Ovary (tissue), 9 donors: ENCODE data around the gene GGPS1. TPM values are rescaled to one million over a fixed set of nuclear protein-coding genes. Genes with fewer than 3 reads are reported as not detected.

Source experiments
- DNase-seq, 5 donors: peaks; one replicate each; pipeline ENCODE4 v3.0.0-alpha.2; 2019 to 2020
- H3K27ac ChIP-seq, 2 donors: fragments of 200-600 bp; one replicate each; pipeline versions ENCODE4 v1.5.1 to v1.8.0; 2019 to 2022
- H3K27me3 ChIP-seq: fragments of 200-600 bp; one replicate; pipeline ENCODE4 v1.8.0; 2022
- H3K36me3 ChIP-seq: fragments of 200-600 bp; sonication (generic); one replicate; pipeline ENCODE4 v1.5.1; 2019
- H3K4me1 ChIP-seq: one replicate; pipeline ENCODE4 v1.8.1; 2013; ENCODE audit warnings: mild to moderate bottlenecking, moderate library complexity; ENCODE audit not compliant: insufficient read depth
- H3K4me3 ChIP-seq: fragments of 200-600 bp; sonication (generic); one replicate; pipeline ENCODE4 v1.5.1; 2017
- H3K9me3 ChIP-seq, 2 donors: fragments of 200-600 bp in 1 of 2; sonication (generic) in 1 of 2; one replicate each; pipeline versions ENCODE4 v1.5.1 to v1.8.1; 2013 to 2019; ENCODE audit warnings: mild to moderate bottlenecking in 1 of 2, moderate library complexity in 1 of 2
- EP300 ChIP-seq: sonication (generic); formaldehyde crosslinking; IDR thresholded peaks from one replicate; pipeline ENCODE4 v1.6.1; 2017; ENCODE audit warnings: antibody characterized with exemption
- POLR2A ChIP-seq: fragments of 450-650 bp; IDR thresholded peaks from one replicate; pipeline ENCODE4 v1.6.1; 2017; ENCODE audit warnings: antibody characterized with exemption, mild to moderate bottlenecking, moderate library complexity
- WGBS, 3 donors: extraction: QIAGEN DNeasy Blood & Tissue Kit in 1 of 3; methylation state at CpG; one replicate each; pipeline versions ENCODE4 v1.1.5 to v1.1.7; 2013 to 2017; 5-methylcytosine and 5-hydroxymethylcytosine counted together
- intact Hi-C, 4 donors: fragments of 100-400 bp; cut with DNase I; formaldehyde crosslinking; loops; one replicate each; pipeline versions ENCODE4 v1.11.0 to v1.15.1; 2022 to 2023
- polyA plus RNA-seq, 2 donors: library from polyadenylated mRNA; stranded (reverse); fragments of 200-250 nt in 1 of 2; fragments of 350-450 nt in 1 of 2; fragmentation: Illumina TruSeq in 1 of 2; extraction: RNeasy Lipid Tissue Mini Kit (QIAGEN cat#74804) in 1 of 2; gene quantifications; one replicate each; pipeline ENCODE4 v1.2.3, GENCODE V29; 2013 to 2014
- total RNA-seq, 7 donors: library from RNA; depleted of rRNA in 2 of 7; stranded (reverse); fragments of >200 nt in 2 of 7; fragmentation: NEBNext Ultra II Directional in 3 of 7; extraction: Animal tissue kit (Norgen Biotek cat#: 25700) in 3 of 7; gene quantifications; one replicate each; pipeline versions ENCODE4 v1.1.0 to v1.2.4, GENCODE V29; 2016 to 2023
- TF ChIP-seq, protein P1 (sequence below), 3 donors: fragments of 450-650 bp in 2 of 3; fragments of 200-600 bp in 1 of 3; IDR thresholded peaks; one replicate each; pipeline versions ENCODE4 v1.5.1 to v1.8.0; 2016 to 2022; ENCODE audit warnings: antibody characterized with exemption in 3 of 3, mild to moderate bottlenecking in 1 of 3
- donor health status: DM: no; HTN: no; CAD: no; lungs with moderate emphysema.
- donor health status: DM: no; HTN: no; CAD: no.
- donor health status: Bipolar disorder and iron deficiency.
- donor health status: DM: yes; HTN: yes; CAD: no.
- donor health status: DM: no; HTN: no; CAD: no.
- donor health status: DM: yes; HTN: yes; CAD: no.

The GGPS1 gene
- total and polyA plus RNA-seq, 9 donors: 15.3 to 42.4 (median 31.7) TPM

DNA sequence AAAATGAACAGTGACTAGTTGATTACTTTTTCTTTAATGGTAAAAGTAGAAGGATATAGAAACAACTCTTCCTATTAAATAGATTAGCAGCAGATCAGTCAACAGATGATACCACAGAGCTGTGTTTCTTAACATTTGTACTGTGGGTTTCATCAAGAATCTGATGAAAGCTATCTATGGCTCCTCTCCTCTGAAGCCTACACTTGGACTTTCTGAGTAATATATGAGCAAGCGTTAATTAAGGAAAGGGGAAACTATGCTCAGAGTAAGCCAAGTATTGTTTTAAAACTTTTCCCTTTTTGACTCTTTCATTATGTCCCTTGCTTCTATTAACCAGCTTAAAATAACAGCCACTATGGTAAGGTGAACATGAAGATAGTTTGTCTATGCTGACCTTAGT, 11.2 kb upstream of the GGPS1 start:
- 51 to 70% (median 57%) methylated on average over 1 of the region's 1 CpG for WGBS, 3 donors
- Histone ChIP-seq H3K9me3 (no peaks in the 10 kb centered on the region), H3K27ac (no peak overlapping the region), H3K27me3 (no peaks in the 10 kb centered on the region), H3K4me3 (no peak overlapping the region), H3K36me3 (no peaks in the 10 kb centered on the region), H3K4me1 (peaks cover 3% of the 10 kb centered on the region)
- no peak for DNase-seq
- intact Hi-C loops: no loop called here
- TF ChIP-seq POLR2A: no peak
- TF ChIP-seq EP300: no peak
- TF ChIP-seq, protein P1, sequence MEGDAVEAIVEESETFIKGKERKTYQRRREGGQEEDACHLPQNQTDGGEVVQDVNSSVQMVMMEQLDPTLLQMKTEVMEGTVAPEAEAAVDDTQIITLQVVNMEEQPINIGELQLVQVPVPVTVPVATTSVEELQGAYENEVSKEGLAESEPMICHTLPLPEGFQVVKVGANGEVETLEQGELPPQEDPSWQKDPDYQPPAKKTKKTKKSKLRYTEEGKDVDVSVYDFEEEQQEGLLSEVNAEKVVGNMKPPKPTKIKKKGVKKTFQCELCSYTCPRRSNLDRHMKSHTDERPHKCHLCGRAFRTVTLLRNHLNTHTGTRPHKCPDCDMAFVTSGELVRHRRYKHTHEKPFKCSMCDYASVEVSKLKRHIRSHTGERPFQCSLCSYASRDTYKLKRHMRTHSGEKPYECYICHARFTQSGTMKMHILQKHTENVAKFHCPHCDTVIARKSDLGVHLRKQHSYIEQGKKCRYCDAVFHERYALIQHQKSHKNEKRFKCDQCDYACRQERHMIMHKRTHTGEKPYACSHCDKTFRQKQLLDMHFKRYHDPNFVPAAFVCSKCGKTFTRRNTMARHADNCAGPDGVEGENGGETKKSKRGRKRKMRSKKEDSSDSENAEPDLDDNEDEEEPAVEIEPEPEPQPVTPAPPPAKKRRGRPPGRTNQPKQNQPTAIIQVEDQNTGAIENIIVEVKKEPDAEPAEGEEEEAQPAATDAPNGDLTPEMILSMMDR (IDR thresholded peaks at IDR 0.05): no peak

DNA sequence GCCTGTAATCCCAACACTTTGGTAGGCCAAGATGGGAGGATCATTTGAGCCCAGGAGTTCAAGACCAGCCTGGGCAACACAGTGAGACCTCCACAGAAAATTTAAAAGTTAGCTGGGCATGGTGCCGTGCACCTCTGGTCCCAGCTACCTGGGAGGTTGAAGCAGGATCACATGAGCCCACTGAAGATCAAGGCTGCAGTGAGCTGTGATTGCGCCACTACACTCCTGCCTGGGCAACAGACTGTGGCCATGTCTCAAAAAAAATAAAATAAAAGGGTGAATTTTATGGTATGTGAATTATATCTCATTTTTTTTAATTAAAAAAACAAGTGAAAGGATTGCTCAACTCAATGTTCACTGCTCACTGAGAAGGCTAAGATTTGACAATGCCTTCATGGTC, 9.1 kb upstream of the GGPS1 start:
- no peak for DNase-seq
- no peak for TF ChIP-seq EP300
- TF ChIP-seq, protein P1 (IDR thresholded peaks at IDR 0.05): no peak
- 95 to 98% (median 97%) methylated on average over 2 of the region's 2 CpGs for WGBS, 3 donors
- intact Hi-C loops: no loop called here
- no peaks in the 10 kb centered on the region for H3K27me3 ChIP-seq
- no peak overlapping the region for H3K27ac ChIP-seq
- no peaks in the 10 kb centered on the region for H3K9me3 ChIP-seq
- H3K4me1 ChIP-seq: peaks cover 6% of the 10 kb centered on the region
- H3K4me3 ChIP-seq: no peak overlapping the region
- no peaks in the 10 kb centered on the region for H3K36me3 ChIP-seq

DNA sequence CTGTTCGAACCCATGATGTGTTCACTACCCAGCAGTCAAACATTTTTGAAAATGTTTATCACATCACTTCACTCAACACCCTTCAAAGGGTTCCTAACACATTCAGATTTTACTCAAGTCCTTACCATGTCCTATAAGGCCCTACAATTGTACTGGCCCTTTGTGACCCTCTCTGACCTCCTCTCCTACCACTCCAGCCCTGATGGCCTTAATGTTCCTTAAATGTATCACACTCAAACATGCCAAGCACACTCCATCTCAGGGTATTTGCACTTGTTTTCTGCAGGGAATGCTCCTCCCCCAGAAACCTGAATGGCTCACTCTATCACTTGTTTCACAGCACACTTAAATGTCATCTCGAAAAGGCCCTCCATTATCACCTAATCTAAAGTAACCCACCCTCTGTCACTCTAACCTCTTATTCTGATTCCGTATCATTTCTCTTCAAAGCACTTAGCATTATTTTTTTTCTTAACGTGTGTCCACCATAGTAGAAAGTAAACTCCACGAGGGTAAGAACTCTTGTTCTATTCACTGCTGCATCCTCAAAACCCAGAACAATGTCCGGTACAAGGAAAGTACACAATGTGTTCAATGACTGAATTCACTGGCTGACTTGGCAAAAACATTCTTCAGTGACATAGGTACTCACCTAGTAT, 7.7 kb upstream of the GGPS1 start:
- peaks cover 8% of the 10 kb centered on the region for H3K4me1 ChIP-seq
- WGBS, 3 donors: 84 to 90% (median 89%) methylated on average over 6 of the region's 6 CpGs
- intact Hi-C loops: no loop called here
- no peaks in the 10 kb centered on the region for H3K9me3 ChIP-seq
- H3K36me3 ChIP-seq: no peaks in the 10 kb centered on the region
- DNase-seq: no peak
- no peak overlapping the region for H3K4me3 ChIP-seq
- TF ChIP-seq, protein P1 (IDR thresholded peaks at IDR 0.05): no peak
- TF ChIP-seq EP300 (no peak), POLR2A (no peak)
- H3K27ac ChIP-seq: no peak overlapping the region
- no peaks in the 10 kb centered on the region for H3K27me3 ChIP-seq

DNA sequence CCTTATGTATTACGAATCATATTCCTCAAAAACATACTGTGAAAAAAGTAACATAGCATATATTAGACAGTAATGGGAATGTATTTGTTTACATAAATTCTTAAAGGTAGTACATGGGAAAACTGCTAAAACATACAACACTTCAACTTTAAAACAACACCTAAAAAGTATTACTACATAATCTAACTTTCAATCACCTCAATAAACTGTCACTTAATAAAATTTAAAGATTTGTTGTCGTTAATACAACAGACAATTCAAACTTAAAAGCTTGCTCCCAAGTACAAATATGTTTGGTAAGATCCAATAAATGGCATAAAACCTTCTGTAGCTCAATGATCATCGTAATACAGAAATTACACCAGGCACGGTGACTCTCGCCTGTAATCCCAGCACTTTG, 4.1 kb upstream of the GGPS1 start:
- Histone ChIP-seq H3K4me3 (no peak overlapping the region), H3K27ac (no peak overlapping the region), H3K36me3 (no peaks in the 10 kb centered on the region), H3K9me3 (no peaks in the 10 kb centered on the region), H3K27me3 (no peaks in the 10 kb centered on the region), H3K4me1 (peaks cover 8% of the 10 kb centered on the region)
- WGBS, 3 donors: 90 to 93% (median 93%) methylated on average over 5 of the region's 5 CpGs
- TF ChIP-seq POLR2A (no peak), EP300 (no peak)
- TF ChIP-seq, protein P1 (IDR thresholded peaks at IDR 0.05): no peak
- no peak for DNase-seq
- intact Hi-C loops: no loop called here
